ENCODE data around the gene LHX6.

The LHX6 gene

GRCh38 chr9:122173670-122174069, 55.1 kb downstream of the LHX6 start:
- TF ChIP-seq REST (IDR thresholded peaks at IDR 0.05; ENCODE audit: low read depth) (no peak), TAF1 (IDR thresholded peaks at IDR 0.05; ENCODE audit: low read depth) (no peak), TCF12 (IDR thresholded peaks at IDR 0.05; ENCODE audit: low read depth) (no peak), EGR1 (IDR thresholded peaks at IDR 0.05) (no peak), EP300 (IDR thresholded peaks at IDR 0.05; ENCODE audit: borderline replicate concordance) (no peak), CEBPB (IDR thresholded peaks at IDR 0.05) (no peak), MAX (IDR thresholded peaks at IDR 0.05) (no peak), TEAD4 (IDR thresholded peaks at IDR 0.05) (no peak), ZBTB7A (IDR thresholded peaks at IDR 0.05; ENCODE audit: low read depth) (no peak), YY1 (IDR thresholded peaks at IDR 0.05; ENCODE audit: low read depth) (no peak)

DNA sequence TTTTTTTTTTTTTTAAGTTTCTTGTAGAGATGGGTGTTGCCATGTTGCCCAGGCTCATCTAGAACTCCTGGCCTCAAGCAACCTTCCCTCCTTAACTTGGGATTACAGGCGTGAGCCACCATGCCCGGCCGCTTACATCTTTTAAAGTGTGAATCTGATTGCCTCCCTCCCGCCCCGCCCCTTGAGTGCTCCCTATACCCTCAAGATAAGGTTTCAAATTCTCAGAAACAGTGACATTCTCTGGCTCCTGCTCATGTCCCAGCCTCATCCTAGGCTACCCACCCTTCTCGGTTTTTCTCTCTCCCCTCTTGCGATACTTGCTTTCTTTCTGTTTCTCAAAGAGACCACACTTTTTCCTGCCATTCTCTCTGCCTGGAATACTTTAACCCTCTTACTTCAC, 56.6 kb downstream of the LHX6 start:
- TF ChIP-seq YY1 (IDR thresholded peaks at IDR 0.05; ENCODE audit: low read depth) = no peak
- TF ChIP-seq TCF12 (IDR thresholded peaks at IDR 0.05; ENCODE audit: low read depth) = no peak
- no peak for TF ChIP-seq EGR1 (IDR thresholded peaks at IDR 0.05)
- TF ChIP-seq CREB1 (IDR thresholded peaks at IDR 0.05; ENCODE audit: low read depth) = no peak
- no peak for TF ChIP-seq REST (IDR thresholded peaks at IDR 0.05; ENCODE audit: low read depth)
- no peak for TF ChIP-seq ZBTB7A (IDR thresholded peaks at IDR 0.05; ENCODE audit: low read depth)
- TF ChIP-seq TEAD4 (IDR thresholded peaks at IDR 0.05) = no peak
- TF ChIP-seq EP300 (IDR thresholded peaks at IDR 0.05; ENCODE audit: borderline replicate concordance) = no peak
- TF ChIP-seq RAD21 (IDR thresholded peaks at IDR 0.05; ENCODE audit: low read depth) = no peak
- TF ChIP-seq, protein P1, sequence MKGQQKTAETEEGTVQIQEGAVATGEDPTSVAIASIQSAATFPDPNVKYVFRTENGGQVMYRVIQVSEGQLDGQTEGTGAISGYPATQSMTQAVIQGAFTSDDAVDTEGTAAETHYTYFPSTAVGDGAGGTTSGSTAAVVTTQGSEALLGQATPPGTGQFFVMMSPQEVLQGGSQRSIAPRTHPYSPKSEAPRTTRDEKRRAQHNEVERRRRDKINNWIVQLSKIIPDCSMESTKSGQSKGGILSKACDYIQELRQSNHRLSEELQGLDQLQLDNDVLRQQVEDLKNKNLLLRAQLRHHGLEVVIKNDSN (IDR thresholded peaks at IDR 0.05) = no peak
- TF ChIP-seq MAX (IDR thresholded peaks at IDR 0.05) = no peak

GRCh38 chr9:122168356-122168755, 60.4 kb downstream of the LHX6 start:
- no peak for TF ChIP-seq TCF12 (IDR thresholded peaks at IDR 0.05; ENCODE audit: low read depth)
- TF ChIP-seq YY1 (IDR thresholded peaks at IDR 0.05; ENCODE audit: low read depth) = no peak
- TF ChIP-seq, protein P1 (IDR thresholded peaks at IDR 0.05) = no peak
- no peak for TF ChIP-seq CREB1 (IDR thresholded peaks at IDR 0.05; ENCODE audit: low read depth)
- no peak for TF ChIP-seq FOXM1 (IDR thresholded peaks at IDR 0.05; ENCODE audit: borderline replicate concordance, low read depth)
- TF ChIP-seq MAX (IDR thresholded peaks at IDR 0.05) = no peak
- TF ChIP-seq TAF1 (IDR thresholded peaks at IDR 0.05; ENCODE audit: low read depth) = no peak
- no peak for TF ChIP-seq EGR1 (IDR thresholded peaks at IDR 0.05)
- no peak for TF ChIP-seq REST (IDR thresholded peaks at IDR 0.05; ENCODE audit: low read depth)
- no peak for TF ChIP-seq ZBTB7A (IDR thresholded peaks at IDR 0.05; ENCODE audit: low read depth)
- no peak for TF ChIP-seq CEBPB (IDR thresholded peaks at IDR 0.05)
- TF ChIP-seq TEAD4 (IDR thresholded peaks at IDR 0.05) = no peak
- no peak for TF ChIP-seq EP300 (IDR thresholded peaks at IDR 0.05; ENCODE audit: borderline replicate concordance)

- no peak for TF ChIP-seq TCF12 (IDR thresholded peaks at IDR 0.05; ENCODE audit: low read depth)
- TF ChIP-seq YY1 (IDR thresholded peaks at IDR 0.05; ENCODE audit: low read depth) = no peak
- no peak for TF ChIP-seq TAF1 (IDR thresholded peaks at IDR 0.05; ENCODE audit: low read depth)
Observed at GRCh38 chr9:122164286-122164685, 64.5 kb downstream of the LHX6 start.

DNA sequence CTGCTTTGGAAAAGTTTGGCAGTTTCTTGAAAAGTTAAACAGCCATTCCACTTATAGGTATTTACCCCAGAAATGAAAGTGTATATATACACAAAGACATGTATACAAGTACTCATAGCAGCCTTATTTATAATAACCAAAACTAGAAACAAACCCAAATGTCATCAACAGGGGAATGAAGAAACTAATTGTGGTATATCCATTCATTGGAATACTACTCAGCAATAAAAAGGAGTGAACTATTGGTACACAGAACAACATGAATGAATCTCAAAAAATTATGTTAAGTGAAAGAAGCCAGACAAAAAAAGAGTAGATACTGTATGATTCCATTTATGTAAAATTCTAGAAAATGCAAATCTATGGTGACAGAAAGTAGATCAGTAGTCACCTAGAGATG, 66.3 kb downstream of the LHX6 start:
- TF ChIP-seq CEBPB (IDR thresholded peaks at IDR 0.05) = no peak
- no peak for TF ChIP-seq TAF1 (IDR thresholded peaks at IDR 0.05; ENCODE audit: low read depth)
- TF ChIP-seq FOXM1 (IDR thresholded peaks at IDR 0.05; ENCODE audit: borderline replicate concordance, low read depth) = no peak
- TF ChIP-seq REST (IDR thresholded peaks at IDR 0.05; ENCODE audit: low read depth) = no peak
- no peak for TF ChIP-seq ZBTB7A (IDR thresholded peaks at IDR 0.05; ENCODE audit: low read depth)
- TF ChIP-seq TEAD4 (IDR thresholded peaks at IDR 0.05) = no peak
- TF ChIP-seq RAD21 (IDR thresholded peaks at IDR 0.05; ENCODE audit: low read depth) = no peak
- no peak for TF ChIP-seq EP300 (IDR thresholded peaks at IDR 0.05; ENCODE audit: borderline replicate concordance)
- no peak for TF ChIP-seq NFIC (IDR thresholded peaks at IDR 0.05)
- no peak for TF ChIP-seq TCF12 (IDR thresholded peaks at IDR 0.05; ENCODE audit: low read depth)
- no peak for TF ChIP-seq MAX (IDR thresholded peaks at IDR 0.05)
- TF ChIP-seq CREB1 (IDR thresholded peaks at IDR 0.05; ENCODE audit: low read depth) = no peak
- TF ChIP-seq YY1 (IDR thresholded peaks at IDR 0.05; ENCODE audit: low read depth) = no peak
- TF ChIP-seq, protein P1 (IDR thresholded peaks at IDR 0.05) = no peak

Measured in Ishikawa (cell line).